ENCODE measurements around the gene KANSL1.
"Not testable (repeated sequence)": the region's sequence is repeated elsewhere in the genome, so short reads cannot be mapped to it uniquely, and the experiment has no call there.

The KANSL1 gene

GRCh38 chr17:46007461-46007965, 185.7 kb downstream of the KANSL1 start:
- H3K79me2 ChIP-seq (ENCODE audit: insufficient read depth, low read length): no peaks in the 10 kb centered on the region

DNA sequence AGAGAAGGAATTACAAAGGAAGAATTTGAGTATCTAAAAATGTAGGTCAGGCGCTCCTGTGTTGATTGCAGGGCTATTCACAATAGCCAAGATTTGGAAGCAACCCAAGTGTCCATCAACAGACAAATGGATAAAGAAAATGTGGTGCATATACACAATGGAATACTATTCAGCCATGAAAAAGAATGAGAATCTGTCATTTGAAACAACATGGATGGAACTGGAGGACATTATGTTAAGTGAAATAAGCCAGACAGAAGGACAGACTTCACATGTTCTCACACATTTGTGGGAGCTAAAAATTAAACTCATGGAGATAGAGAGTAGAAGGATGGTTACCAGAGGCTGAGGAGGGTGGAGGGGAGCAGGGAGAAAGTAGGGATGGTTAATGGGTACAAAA, 187.1 kb downstream of the KANSL1 start:
- H3K4me2 ChIP-seq (ENCODE audit: low read depth, low read length, poor library complexity, severe bottlenecking); H3K9me2 ChIP-seq (replicated peaks; ENCODE audit: insufficient read depth, low read length); H4K20me1 ChIP-seq (ENCODE audit: low read depth, low read length); H3K36me3 ChIP-seq (ENCODE audit: low read length); H3K79me2 ChIP-seq (ENCODE audit: insufficient read depth, low read length); H3K27ac ChIP-seq (ENCODE audit: low read depth, low read length); H3F3A ChIP-seq (ENCODE audit: insufficient read depth); H2AFZ ChIP-seq (ENCODE audit: low read depth, low read length, severe bottlenecking); H3K27me3 ChIP-seq (ENCODE audit: low read length); H3K9ac ChIP-seq (ENCODE audit: low read length); H3K9me3 ChIP-seq (ENCODE audit: insufficient read depth, low read length); H3K4me3 ChIP-seq (ENCODE audit: insufficient read depth, low read length, poor library complexity, severe bottlenecking): not testable (repeated sequence)

More at GRCh38 chr17:46007461-46007965, 185.7 kb downstream of the KANSL1 start:
- Histone ChIP-seq H3K27me3 (ENCODE audit: low read length) (no peaks in the 10 kb centered on the region), H3K9me3 (ENCODE audit: insufficient read depth, low read length) (no peaks in the 10 kb centered on the region), H3K4me3 (ENCODE audit: insufficient read depth, low read length, poor library complexity, severe bottlenecking) (no peak overlapping the region), H2AFZ (ENCODE audit: low read depth, low read length, severe bottlenecking) (no peak overlapping the region), H3K9ac (ENCODE audit: low read length) (no peak overlapping the region), H3K9me2 (replicated peaks; ENCODE audit: insufficient read depth, low read length) (no peaks in the 10 kb centered on the region), H4K20me1 (ENCODE audit: low read depth, low read length) (no peaks in the 10 kb centered on the region), H3K36me3 (ENCODE audit: low read length) (no peaks in the 10 kb centered on the region), H3K4me2 (ENCODE audit: low read depth, low read length, poor library complexity, severe bottlenecking) (no peak overlapping the region), H3K27ac (ENCODE audit: low read depth, low read length) (no peak overlapping the region), H3F3A (ENCODE audit: insufficient read depth) (no peaks in the 10 kb centered on the region)
- TF ChIP-seq EZH2phosphoT487 (conservative IDR thresholded peaks at IDR 0.05; ENCODE audit: low read length): no peak

- Histone ChIP-seq H3K27me3 (ENCODE audit: low read length) (no peaks in the 10 kb centered on the region), H3K9me2 (replicated peaks; ENCODE audit: insufficient read depth, low read length) (no peaks in the 10 kb centered on the region), H3F3A (ENCODE audit: insufficient read depth) (no peaks in the 10 kb centered on the region), H3K36me3 (ENCODE audit: low read length) (no peaks in the 10 kb centered on the region), H3K9ac (ENCODE audit: low read length) (no peak overlapping the region), H3K27ac (ENCODE audit: low read depth, low read length) (no peak overlapping the region), H3K4me2 (ENCODE audit: low read depth, low read length, poor library complexity, severe bottlenecking) (no peak overlapping the region), H3K4me3 (ENCODE audit: insufficient read depth, low read length, poor library complexity, severe bottlenecking) (no peak overlapping the region), H2AFZ (ENCODE audit: low read depth, low read length, severe bottlenecking) (no peak overlapping the region), H3K9me3 (ENCODE audit: insufficient read depth, low read length) (no peaks in the 10 kb centered on the region), H3K79me2 (ENCODE audit: insufficient read depth, low read length) (no peaks in the 10 kb centered on the region), H4K20me1 (ENCODE audit: low read depth, low read length) (no peaks in the 10 kb centered on the region)
- TF ChIP-seq CTCF (IDR thresholded peaks at IDR 0.05; ENCODE audit: insufficient read depth, low read length, poor library complexity, severe bottlenecking) (no peak), EZH2phosphoT487 (conservative IDR thresholded peaks at IDR 0.05; ENCODE audit: low read length) (no peak)
Measured at GRCh38 chr17:46003907-46004748, 189.1 kb downstream of the KANSL1 start.

GRCh38 chr17:46002973-46003316, 190.3 kb downstream of the KANSL1 start:
- Histone ChIP-seq H3F3A (ENCODE audit: insufficient read depth) (no peaks in the 10 kb centered on the region), H3K27me3 (ENCODE audit: low read length) (no peaks in the 10 kb centered on the region), H4K20me1 (ENCODE audit: low read depth, low read length) (no peaks in the 10 kb centered on the region), H3K79me2 (ENCODE audit: insufficient read depth, low read length) (no peaks in the 10 kb centered on the region), H3K9ac (ENCODE audit: low read length) (no peak overlapping the region), H3K9me2 (replicated peaks; ENCODE audit: insufficient read depth, low read length) (no peaks in the 10 kb centered on the region), H3K4me2 (ENCODE audit: low read depth, low read length, poor library complexity, severe bottlenecking) (no peak overlapping the region), H3K27ac (ENCODE audit: low read depth, low read length) (no peak overlapping the region), H3K36me3 (ENCODE audit: low read length) (no peaks in the 10 kb centered on the region), H3K4me3 (ENCODE audit: insufficient read depth, low read length, poor library complexity, severe bottlenecking) (no peak overlapping the region), H2AFZ (ENCODE audit: low read depth, low read length, severe bottlenecking) (no peak overlapping the region), H3K9me3 (ENCODE audit: insufficient read depth, low read length) (no peaks in the 10 kb centered on the region)
- TF ChIP-seq CTCF (IDR thresholded peaks at IDR 0.05; ENCODE audit: insufficient read depth, low read length, poor library complexity, severe bottlenecking): no peak
- TF ChIP-seq EZH2phosphoT487 (conservative IDR thresholded peaks at IDR 0.05; ENCODE audit: low read length): no peak

All from SU-DHL-6 (cell line).